ENCODE data around the gene DNAJC13. TPM values are rescaled to one million over a fixed set of nuclear protein-coding genes. Genes with fewer than 3 reads are reported as not detected.

The DNAJC13 gene
- total and polyA plus RNA-seq, 2 donors (not counting 3 experiments of a cell fraction or from before 2014, with no cell fraction given), result 14.3 to 71.7 TPM

DNA sequence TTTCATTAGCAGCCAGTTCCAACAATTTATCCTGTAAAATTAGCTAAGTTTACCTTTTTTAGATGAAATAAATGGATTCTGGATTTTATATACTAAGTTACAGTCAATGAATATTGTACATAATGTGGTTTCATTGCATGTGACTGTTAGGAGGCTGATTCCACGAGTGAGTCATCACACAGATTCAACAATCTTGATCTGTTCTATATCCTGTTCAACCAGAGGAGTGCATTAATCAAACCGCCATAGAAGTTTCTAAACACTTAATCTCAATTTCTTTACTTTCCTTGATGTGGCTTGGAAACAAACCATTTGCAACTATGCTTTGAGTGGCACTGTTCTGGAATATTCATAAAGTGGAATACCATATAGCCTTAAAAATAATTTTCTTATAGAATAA is 15.3 kb downstream of the DNAJC13 start:
- H3K4me2 ChIP-seq (ENCODE audit: insufficient read depth, low read length), result peak overlapping the region; percentile 50

DNA sequence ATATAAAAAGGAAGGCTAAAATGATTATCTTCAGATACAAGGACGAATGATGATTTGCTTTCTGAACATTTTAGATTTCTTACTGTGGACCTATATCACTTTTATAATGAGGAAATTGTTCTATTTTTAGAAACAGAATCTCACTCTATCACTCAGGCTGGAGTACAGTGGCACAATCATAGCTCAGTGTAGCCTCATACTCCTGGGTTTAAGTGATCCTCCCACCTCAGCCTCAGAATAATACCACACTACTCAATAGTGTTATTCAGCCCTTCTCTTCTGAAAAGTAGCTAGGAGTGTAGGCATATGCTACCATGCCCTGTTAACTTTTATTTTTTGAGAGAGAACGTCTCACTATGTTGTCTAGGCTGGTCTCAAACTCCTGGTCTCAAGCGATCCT is 15.8 kb downstream of the DNAJC13 start:
- intact Hi-C loops (cut with micrococcal nuclease) (no loop called here), dilution Hi-C loops (cut with MboI; ENCODE audit: extremely low pct_ligation_motif_present, low sequenced_read_pairs) (no loop called here)
- H3K9ac ChIP-seq (replicated peaks; ENCODE audit: extremely low read depth, insufficient read depth, low read length), result no peak overlapping the region
- H2AFZ ChIP-seq (ENCODE audit: low read depth, low read length), result no peak overlapping the region
- peak overlapping the region; percentile 50 for H3K4me2 ChIP-seq (ENCODE audit: insufficient read depth, low read length)
- TF ChIP-seq, protein P1, sequence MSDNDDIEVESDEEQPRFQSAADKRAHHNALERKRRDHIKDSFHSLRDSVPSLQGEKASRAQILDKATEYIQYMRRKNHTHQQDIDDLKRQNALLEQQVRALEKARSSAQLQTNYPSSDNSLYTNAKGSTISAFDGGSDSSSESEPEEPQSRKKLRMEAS (IDR thresholded peaks at IDR 0.05; ENCODE audit: insufficient read depth, insufficient read length), result no peak
- TF ChIP-seq GATA2 (IDR thresholded peaks at IDR 0.05; ENCODE audit: insufficient read depth, insufficient read length, low read depth, low read length) (no peak), MYC (IDR thresholded peaks at IDR 0.05; ENCODE audit: low read depth, low read length) (no peak), POLR2A (IDR thresholded peaks at IDR 0.05; ENCODE audit: low read depth, low read length) (no peak), FOS (IDR thresholded peaks at IDR 0.05; ENCODE audit: borderline replicate concordance, insufficient read depth, low read length) (no peak), JUN (IDR thresholded peaks at IDR 0.05; ENCODE audit: borderline replicate concordance, insufficient read depth, insufficient read length, low read depth) (no peak), POLR2AphosphoS5 (IDR thresholded peaks at IDR 0.05; ENCODE audit: insufficient read depth, low read depth, low read length) (no peak), EZH2 (IDR thresholded peaks at IDR 0.05; ENCODE audit: borderline replicate concordance, low read depth, low read length, severe bottlenecking) (no peak)
- TF ChIP-seq, protein P2, sequence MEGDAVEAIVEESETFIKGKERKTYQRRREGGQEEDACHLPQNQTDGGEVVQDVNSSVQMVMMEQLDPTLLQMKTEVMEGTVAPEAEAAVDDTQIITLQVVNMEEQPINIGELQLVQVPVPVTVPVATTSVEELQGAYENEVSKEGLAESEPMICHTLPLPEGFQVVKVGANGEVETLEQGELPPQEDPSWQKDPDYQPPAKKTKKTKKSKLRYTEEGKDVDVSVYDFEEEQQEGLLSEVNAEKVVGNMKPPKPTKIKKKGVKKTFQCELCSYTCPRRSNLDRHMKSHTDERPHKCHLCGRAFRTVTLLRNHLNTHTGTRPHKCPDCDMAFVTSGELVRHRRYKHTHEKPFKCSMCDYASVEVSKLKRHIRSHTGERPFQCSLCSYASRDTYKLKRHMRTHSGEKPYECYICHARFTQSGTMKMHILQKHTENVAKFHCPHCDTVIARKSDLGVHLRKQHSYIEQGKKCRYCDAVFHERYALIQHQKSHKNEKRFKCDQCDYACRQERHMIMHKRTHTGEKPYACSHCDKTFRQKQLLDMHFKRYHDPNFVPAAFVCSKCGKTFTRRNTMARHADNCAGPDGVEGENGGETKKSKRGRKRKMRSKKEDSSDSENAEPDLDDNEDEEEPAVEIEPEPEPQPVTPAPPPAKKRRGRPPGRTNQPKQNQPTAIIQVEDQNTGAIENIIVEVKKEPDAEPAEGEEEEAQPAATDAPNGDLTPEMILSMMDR (IDR thresholded peaks at IDR 0.05; ENCODE audit: extremely low read depth in 1 of 2, insufficient read depth in 1 of 2, low read depth in 1 of 2, low read length in 2 of 2), result no peak
- no peaks in the 10 kb centered on the region for H4K20me1 ChIP-seq (replicated peaks; ENCODE audit: control insufficient read depth, extremely low read depth, insufficient read depth, low read length)
- no peaks in the 10 kb centered on the region for H3K9me3 ChIP-seq (replicated peaks; ENCODE audit: control insufficient read depth, insufficient read depth, low read length)
- no peaks in the 10 kb centered on the region for H3K36me3 ChIP-seq (ENCODE audit: control insufficient read depth in 2 of 2, extremely low read depth in 1 of 2, insufficient read depth in 2 of 2, low read length in 2 of 2)
- DNase-seq (ENCODE audit: low read depth, low spot score) (no peak), FAIRE-seq (no peak)
- peaks cover 21% of the 10 kb centered on the region for H3K4me1 ChIP-seq (ENCODE audit: control insufficient read depth, extremely low read depth, insufficient read depth, low read length)
- ChIA-PET CTCF (interaction anchor here (1.3 kb wide), 1 partner anchor 8 kb away, joined by 4 read pairs; no protein-coding TSS in a partner anchor), POLR2A (no interaction called here)
- H3K27ac ChIP-seq (ENCODE audit: insufficient read depth, low read depth, low read length), result no peak overlapping the region
- no peaks in the 10 kb centered on the region for H3K9me1 ChIP-seq (replicated peaks; ENCODE audit: control insufficient read depth, extremely low read depth, insufficient read depth, low read length)
- BruUV-seq (replicated peaks), result no TSS peak
- H3K27me3 ChIP-seq (ENCODE audit: control insufficient read depth in 2 of 2, insufficient read depth in 2 of 2, low read length in 2 of 2), result no peaks in the 10 kb centered on the region
- peaks cover 51% of the 10 kb centered on the region for H3K79me2 ChIP-seq (ENCODE audit: control insufficient read depth, insufficient read depth, low read length)
- H3K4me3 ChIP-seq (replicated peaks in 1 of 3; ENCODE audit: insufficient read depth in 1 of 3, low read depth in 1 of 3, low read length in 3 of 3), result no peak overlapping the region

More for the DNA sequence above, 15.3 kb downstream of the DNAJC13 start:
- no peaks in the 10 kb centered on the region for H4K20me1 ChIP-seq (replicated peaks; ENCODE audit: control insufficient read depth, extremely low read depth, insufficient read depth, low read length)
- CTCF ChIA-PET, result interaction anchor here (1.0 to 1.3 kb wide), 4 partner anchors 9 to 289 kb away, joined by 3 to 6 read pairs (median 4); partner anchors contain the start of genes DNAJC13 and NPHP3
- BruUV-seq (replicated peaks), result no TSS peak
- peak overlapping the region; percentile 44 for H3K27ac ChIP-seq (ENCODE audit: insufficient read depth, low read depth, low read length)
- DNase-seq (ENCODE audit: low read depth, low spot score), result peak; percentile 82
- no peak for FAIRE-seq
- H3K9me1 ChIP-seq (replicated peaks; ENCODE audit: control insufficient read depth, extremely low read depth, insufficient read depth, low read length), result no peaks in the 10 kb centered on the region
- H3K79me2 ChIP-seq (ENCODE audit: control insufficient read depth, insufficient read depth, low read length), result peaks cover 54% of the 10 kb centered on the region
- H3K27me3 ChIP-seq (ENCODE audit: control insufficient read depth in 2 of 2, insufficient read depth in 2 of 2, low read length in 2 of 2), result no peaks in the 10 kb centered on the region
- intact Hi-C loops (cut with micrococcal nuclease) (loop anchor here (1.0 kb wide), 1 partner anchor 15 kb away; the partner anchor contains the start of gene DNAJC13), dilution Hi-C loops (cut with MboI; ENCODE audit: extremely low pct_ligation_motif_present, low sequenced_read_pairs) (no loop called here)
- no peaks in the 10 kb centered on the region for H3K36me3 ChIP-seq (ENCODE audit: control insufficient read depth in 2 of 2, extremely low read depth in 1 of 2, insufficient read depth in 2 of 2, low read length in 2 of 2)
- H2AFZ ChIP-seq (ENCODE audit: low read depth, low read length), result no peak overlapping the region
- H3K9me3 ChIP-seq (replicated peaks; ENCODE audit: control insufficient read depth, insufficient read depth, low read length), result no peaks in the 10 kb centered on the region
- no peak overlapping the region for H3K4me3 ChIP-seq (replicated peaks in 1 of 3; ENCODE audit: insufficient read depth in 1 of 3, low read depth in 1 of 3, low read length in 3 of 3)
- POLR2A ChIA-PET, result no interaction called here
- TF ChIP-seq JUN (IDR thresholded peaks at IDR 0.05; ENCODE audit: borderline replicate concordance, insufficient read depth, insufficient read length, low read depth) (peak; percentile 86), FOS (IDR thresholded peaks at IDR 0.05; ENCODE audit: borderline replicate concordance, insufficient read depth, low read length) (peak; percentile 92), POLR2A (IDR thresholded peaks at IDR 0.05; ENCODE audit: low read depth, low read length) (no peak)
- peaks cover 21% of the 10 kb centered on the region for H3K4me1 ChIP-seq (ENCODE audit: control insufficient read depth, extremely low read depth, insufficient read depth, low read length)
- H3K9ac ChIP-seq (replicated peaks; ENCODE audit: extremely low read depth, insufficient read depth, low read length), result no peak overlapping the region
